ENCODE measurements around the gene RAG1. TPM values are rescaled to one million over a fixed set of nuclear protein-coding genes. Genes with fewer than 3 reads are reported as not detected.

RAG1 gene
- total RNA-seq, 4 donors from 2014 or later = 0.23 to 0.56 (median 0.39) TPM

DNA sequence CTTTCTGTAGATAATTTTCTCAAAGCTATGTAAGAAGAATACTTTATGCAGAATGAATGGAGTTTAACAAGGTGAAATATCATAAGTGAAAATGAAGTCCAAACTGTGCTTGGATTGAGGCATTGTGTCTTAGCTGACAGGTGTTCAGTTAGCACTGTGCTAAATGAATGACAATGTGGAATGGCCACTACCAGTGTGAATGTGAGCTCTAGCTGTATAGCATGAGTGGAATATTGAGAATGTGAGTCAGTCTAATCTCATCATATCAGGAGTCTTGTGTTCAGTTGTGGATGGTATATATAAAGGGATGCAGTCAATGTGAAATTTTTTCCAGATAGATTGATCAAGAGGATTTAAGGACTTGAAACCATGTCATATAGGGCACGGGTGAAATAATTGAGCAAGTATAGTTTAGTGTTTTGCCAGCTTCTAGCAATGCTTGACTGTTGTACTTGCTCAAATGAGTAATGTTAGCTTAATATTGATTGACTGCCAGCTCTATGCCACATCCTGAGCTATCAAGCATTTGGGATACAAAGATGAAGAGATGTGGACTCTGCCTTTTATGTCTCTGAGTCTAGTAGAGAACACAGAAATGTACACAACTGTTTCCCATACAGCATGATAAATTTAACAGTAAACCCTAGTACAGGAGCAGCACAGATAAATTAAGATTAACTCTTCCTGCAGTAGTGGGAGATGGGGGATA lies 40.8 kb downstream of the RAG1 start:
- DNase-seq (ENCODE audit: low spot score in 2 of 2) = no peak
- Histone ChIP-seq H3K9me3 (no peaks in the 10 kb centered on the region), H3K27me3 (no peaks in the 10 kb centered on the region), H3K4me1 (no peaks in the 10 kb centered on the region), H3K4me3 (no peak overlapping the region), H3K36me3 (no peaks in the 10 kb centered on the region), H3K27ac (no peak overlapping the region)
- WGBS = 92% methylated on average over 1 of the region's 1 CpG
- TF ChIP-seq, protein P1, sequence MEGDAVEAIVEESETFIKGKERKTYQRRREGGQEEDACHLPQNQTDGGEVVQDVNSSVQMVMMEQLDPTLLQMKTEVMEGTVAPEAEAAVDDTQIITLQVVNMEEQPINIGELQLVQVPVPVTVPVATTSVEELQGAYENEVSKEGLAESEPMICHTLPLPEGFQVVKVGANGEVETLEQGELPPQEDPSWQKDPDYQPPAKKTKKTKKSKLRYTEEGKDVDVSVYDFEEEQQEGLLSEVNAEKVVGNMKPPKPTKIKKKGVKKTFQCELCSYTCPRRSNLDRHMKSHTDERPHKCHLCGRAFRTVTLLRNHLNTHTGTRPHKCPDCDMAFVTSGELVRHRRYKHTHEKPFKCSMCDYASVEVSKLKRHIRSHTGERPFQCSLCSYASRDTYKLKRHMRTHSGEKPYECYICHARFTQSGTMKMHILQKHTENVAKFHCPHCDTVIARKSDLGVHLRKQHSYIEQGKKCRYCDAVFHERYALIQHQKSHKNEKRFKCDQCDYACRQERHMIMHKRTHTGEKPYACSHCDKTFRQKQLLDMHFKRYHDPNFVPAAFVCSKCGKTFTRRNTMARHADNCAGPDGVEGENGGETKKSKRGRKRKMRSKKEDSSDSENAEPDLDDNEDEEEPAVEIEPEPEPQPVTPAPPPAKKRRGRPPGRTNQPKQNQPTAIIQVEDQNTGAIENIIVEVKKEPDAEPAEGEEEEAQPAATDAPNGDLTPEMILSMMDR (IDR thresholded peaks at IDR 0.05) = no peak
- no peak for TF ChIP-seq EP300 (IDR thresholded peaks at IDR 0.05)

DNA sequence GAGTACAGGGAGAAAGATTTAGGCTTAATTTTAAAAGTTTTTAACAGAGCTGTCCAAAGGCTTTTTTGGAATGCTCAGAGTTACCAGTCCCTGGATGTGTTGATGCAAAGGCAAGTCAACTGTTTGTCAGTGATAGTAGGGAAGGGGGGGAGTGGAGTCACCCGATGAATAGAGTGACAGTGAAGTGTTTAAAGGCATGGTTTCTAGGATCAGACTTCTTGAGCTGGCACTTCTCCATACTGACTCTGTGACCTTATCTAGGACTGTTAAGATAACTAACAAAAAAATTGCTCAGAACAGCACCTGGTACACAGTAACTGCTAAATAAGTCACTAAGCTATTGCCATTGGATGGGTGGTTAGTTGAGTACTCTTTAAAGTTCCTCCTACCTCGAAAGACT lies 41.6 kb downstream of the RAG1 start:
- no peak overlapping the region for H3K4me3 ChIP-seq
- no peaks in the 10 kb centered on the region for H3K27me3 ChIP-seq
- no peaks in the 10 kb centered on the region for H3K9me3 ChIP-seq
- no peaks in the 10 kb centered on the region for H3K4me1 ChIP-seq
- WGBS = 84% methylated on average over 2 of the region's 2 CpGs
- no peaks in the 10 kb centered on the region for H3K36me3 ChIP-seq
- no peak overlapping the region for H3K27ac ChIP-seq
- no peak for TF ChIP-seq POLR2AphosphoS5 (IDR thresholded peaks at IDR 0.05)
- TF ChIP-seq, protein P1 (IDR thresholded peaks at IDR 0.05) = no peak
- TF ChIP-seq POLR2A (IDR thresholded peaks at IDR 0.05) = no peak
- TF ChIP-seq EP300 (IDR thresholded peaks at IDR 0.05) = no peak
- DNase-seq (ENCODE audit: low spot score in 2 of 2) = no peak

DNA sequence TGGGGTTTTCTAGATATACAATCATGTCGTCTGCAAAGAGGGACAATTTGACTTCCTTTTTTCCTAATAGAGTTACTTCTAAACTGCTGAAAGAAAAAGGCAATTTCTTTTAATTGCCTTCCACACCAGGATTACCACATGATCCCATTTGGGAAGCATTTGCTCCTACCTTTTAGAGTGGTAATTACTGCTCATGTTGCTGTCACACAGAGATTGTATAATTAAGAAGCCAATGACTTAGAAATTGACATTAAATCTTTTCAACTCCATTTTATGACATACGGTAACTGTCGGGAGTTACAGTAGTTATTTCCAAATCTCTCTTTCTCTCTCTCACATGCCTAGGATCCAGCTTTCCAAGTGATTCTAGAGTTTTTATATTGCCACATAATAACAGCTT lies 48.0 kb downstream of the RAG1 start:
- H3K4me1 ChIP-seq = no peaks in the 10 kb centered on the region
- H3K4me3 ChIP-seq = no peak overlapping the region
- no peak overlapping the region for H3K27ac ChIP-seq
- H3K9me3 ChIP-seq = no peaks in the 10 kb centered on the region
- H3K27me3 ChIP-seq = no peaks in the 10 kb centered on the region
- no peak for DNase-seq (ENCODE audit: low spot score in 2 of 2)
- no peak for TF ChIP-seq POLR2A (IDR thresholded peaks at IDR 0.05)
- no peak for TF ChIP-seq POLR2AphosphoS5 (IDR thresholded peaks at IDR 0.05)
- TF ChIP-seq, protein P1 (IDR thresholded peaks at IDR 0.05) = no peak
- WGBS = 77% methylated on average over 3 of the region's 3 CpGs
- H3K36me3 ChIP-seq = no peaks in the 10 kb centered on the region

DNA sequence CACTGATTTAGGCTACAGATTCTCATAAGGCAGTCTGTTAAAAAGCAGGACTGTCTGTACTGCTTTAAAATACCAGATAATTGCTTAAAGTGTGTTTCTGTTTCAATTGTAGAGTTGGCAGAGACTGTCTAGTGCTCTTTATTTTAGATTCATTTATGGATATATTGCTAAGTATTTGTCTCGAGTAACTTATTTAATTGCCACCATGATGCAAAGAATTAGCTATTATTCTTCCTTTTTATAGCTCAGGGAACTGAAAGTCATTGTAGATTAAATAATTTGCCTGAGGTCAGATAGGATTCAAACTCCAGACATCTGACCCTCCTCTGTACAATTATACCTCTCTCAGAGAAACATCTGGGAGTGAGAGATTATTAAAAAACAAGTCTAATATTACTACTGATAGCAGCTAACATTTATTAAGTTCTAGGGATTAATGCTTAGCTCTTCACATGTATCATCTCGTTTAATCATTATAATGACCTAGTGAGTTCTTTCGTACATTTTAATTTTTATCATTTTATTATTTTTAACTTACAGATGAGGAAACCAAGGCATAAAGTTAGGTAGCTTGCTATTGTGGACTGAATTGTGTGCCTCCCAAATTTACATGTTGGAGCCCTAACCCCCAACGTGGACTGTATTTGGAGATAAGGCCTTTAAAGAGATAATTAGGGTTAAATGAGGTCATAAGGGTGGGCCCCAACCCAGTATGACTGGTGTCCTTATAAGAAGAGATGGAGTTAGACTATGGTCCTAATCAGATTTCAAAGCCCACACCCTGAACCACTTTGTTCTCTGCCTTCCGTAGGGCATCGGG lies 49.9 kb downstream of the RAG1 start:
- Histone ChIP-seq H3K4me3 (no peak overlapping the region), H3K4me1 (no peaks in the 10 kb centered on the region), H3K27me3 (no peaks in the 10 kb centered on the region), H3K9me3 (no peaks in the 10 kb centered on the region), H3K27ac (no peak overlapping the region), H3K36me3 (no peaks in the 10 kb centered on the region)
- no peak for TF ChIP-seq POLR2A (IDR thresholded peaks at IDR 0.05)
- TF ChIP-seq EP300 (IDR thresholded peaks at IDR 0.05) = no peak
- TF ChIP-seq, protein P1 (IDR thresholded peaks at IDR 0.05) = no peak
- TF ChIP-seq POLR2AphosphoS5 (IDR thresholded peaks at IDR 0.05) = no peak
- WGBS = 94% methylated on average over 6 of the region's 6 CpGs
- DNase-seq (ENCODE audit: low spot score in 2 of 2) = no peak

DNA sequence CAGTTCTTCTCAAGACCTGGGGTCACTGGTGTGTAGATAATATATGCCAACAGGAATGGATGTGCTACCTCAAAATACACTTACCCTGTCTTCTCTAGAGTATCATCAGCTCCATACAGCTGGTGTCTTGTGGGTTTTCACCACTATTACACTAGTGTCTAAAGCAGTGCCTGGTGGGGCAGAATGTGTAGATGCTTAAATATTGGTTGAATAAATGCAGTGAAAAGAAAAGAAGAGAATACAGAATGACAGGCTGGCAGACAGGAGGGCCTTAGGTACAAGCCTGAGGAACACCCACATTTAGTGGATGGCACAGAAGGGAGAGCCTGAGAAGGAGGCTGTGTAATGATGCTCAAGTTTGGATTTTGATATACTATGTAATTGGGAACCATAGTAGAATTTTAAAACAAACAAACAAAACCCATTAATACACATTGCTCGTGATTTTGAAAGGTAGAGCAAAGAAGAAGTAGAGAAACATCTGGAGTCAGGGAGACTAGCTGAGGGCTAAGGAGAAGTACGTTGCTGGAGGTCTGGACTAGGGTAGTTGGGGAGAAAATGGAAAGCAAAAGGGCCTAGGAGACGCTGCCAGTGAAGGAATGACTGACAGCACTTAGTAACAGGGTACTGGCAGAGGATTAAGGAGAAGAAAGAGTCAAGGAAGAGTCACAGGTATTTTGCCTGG lies 50.7 kb downstream of the RAG1 start:
- 78% methylated on average over 3 of the region's 3 CpGs for WGBS
- Histone ChIP-seq H3K4me3 (no peak overlapping the region), H3K27me3 (no peaks in the 10 kb centered on the region), H3K36me3 (no peaks in the 10 kb centered on the region), H3K9me3 (no peaks in the 10 kb centered on the region), H3K4me1 (no peaks in the 10 kb centered on the region), H3K27ac (no peak overlapping the region)
- DNase-seq (ENCODE audit: low spot score in 2 of 2) = no peak
- TF ChIP-seq, protein P1 (IDR thresholded peaks at IDR 0.05) = no peak
- TF ChIP-seq EP300 (IDR thresholded peaks at IDR 0.05) (no peak), POLR2AphosphoS5 (IDR thresholded peaks at IDR 0.05) (no peak), POLR2A (IDR thresholded peaks at IDR 0.05) (no peak)

All from suprapubic skin (tissue), 4 donors.